HPDE6-E6E7 (cell line): Measurements from ENCODE around the gene SCARB1.

ENCODE experiments used
- DNase-seq: peaks from one replicate; pipeline ENCODE4 v3.0.0; 2011; ENCODE audit warnings: missing footprints; ENCODE audit errors: extremely low spot score

The SCARB1 gene

DNA sequence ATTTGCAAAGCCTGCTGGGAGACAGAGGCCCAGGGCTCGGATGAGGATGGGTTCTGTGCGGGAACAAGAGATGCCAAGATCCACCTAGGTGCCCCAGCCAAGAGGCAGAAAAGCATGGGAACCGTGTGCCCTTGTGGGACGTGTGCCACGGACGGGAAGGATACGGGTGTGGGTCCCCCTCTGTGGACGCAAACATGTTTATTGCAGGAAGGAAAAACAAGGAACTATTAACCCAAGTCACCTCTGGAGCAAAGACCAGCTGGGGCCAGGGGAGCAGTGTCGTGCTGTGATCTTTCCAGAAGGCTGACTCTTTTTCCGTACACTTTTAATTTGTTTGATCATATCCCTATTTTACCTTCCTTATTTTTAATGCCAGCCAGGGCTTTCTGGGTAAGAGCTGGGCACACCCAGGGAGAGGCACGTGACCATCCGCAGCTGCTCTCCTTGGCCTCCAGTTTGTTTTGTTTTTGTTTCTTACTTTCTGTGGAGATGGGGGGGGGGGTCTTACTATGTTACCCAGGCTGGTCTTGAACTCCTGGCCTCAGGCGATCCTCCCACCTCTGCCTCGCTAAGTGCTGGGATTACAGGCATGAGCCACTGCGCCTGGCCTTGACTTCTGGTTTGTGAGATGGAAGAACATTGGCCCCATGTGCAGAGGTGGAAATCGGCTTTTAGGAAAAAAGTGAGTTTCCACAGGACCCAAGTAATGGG lies 20.7 kb downstream of the SCARB1 start:
- DNase-seq = no peak

GRCh38 chr12:124842073-124842749 lies 21.5 kb downstream of the SCARB1 start:
- no peak for DNase-seq

DNA sequence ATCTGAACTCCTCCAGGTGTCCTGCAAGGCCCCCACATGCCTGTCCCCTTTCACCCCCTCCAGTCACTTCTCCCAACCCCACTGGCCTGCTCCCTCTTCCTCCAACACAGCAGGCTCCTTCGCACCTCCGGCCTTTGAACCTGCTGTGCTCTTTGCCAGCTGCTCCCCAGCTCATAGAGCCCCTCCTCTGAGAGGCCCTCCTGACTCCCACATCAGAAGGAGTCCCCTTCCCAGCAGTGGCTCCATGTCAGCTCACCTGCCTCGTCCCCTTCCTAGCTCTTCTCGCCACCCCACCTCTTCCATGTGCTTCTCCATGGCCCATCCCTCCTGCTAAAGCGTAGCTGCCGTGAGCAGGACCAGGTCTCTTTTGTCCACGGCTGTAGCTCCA lies 22.1 kb downstream of the SCARB1 start:
- no peak for DNase-seq

- peak; percentile 95 for DNase-seq
Observed at GRCh38 chr12:124837958-124838803, 25.5 kb downstream of the SCARB1 start.

- DNase-seq = no peak
Observed at GRCh38 chr12:124837249-124837897, 26.3 kb downstream of the SCARB1 start.

- DNase-seq = no peak
Observed at GRCh38 chr12:124836759-124837158, 26.9 kb downstream of the SCARB1 start.

DNA sequence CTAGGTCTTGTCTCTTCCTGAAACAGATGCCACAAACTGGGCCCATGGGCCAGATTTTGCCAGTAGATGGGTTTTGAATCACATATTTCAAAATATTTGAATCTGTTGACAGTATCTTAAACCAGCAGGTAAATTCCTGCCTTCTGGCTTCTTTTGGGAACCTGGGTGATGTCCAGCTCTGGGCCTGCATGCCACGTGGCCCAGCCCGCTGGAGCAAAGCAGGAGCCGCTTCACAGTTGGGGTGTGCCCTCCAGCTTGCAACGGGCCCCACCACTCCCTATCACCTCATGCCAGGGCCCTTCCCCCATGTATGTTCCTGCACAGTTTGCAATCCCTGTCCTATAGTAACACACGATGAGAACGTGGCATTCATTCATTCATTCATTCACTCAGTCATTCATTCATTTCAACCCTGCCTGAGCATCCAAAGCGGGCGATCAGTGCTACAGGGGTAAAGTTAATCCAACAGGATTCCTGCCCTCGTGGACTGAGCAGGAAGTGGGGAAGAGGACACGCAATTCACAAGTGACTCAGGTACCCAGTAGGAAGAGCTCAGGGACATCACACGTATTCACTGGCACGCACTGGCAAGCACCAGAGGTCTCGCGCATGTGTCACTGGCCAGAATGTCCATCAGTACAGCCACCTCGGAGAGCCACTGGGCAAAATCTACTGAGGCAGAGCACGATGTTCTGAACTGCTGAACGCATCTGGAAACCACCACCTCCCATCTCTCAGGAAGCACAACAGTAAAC lies 27.8 kb downstream of the SCARB1 start:
- no peak for DNase-seq

DNA sequence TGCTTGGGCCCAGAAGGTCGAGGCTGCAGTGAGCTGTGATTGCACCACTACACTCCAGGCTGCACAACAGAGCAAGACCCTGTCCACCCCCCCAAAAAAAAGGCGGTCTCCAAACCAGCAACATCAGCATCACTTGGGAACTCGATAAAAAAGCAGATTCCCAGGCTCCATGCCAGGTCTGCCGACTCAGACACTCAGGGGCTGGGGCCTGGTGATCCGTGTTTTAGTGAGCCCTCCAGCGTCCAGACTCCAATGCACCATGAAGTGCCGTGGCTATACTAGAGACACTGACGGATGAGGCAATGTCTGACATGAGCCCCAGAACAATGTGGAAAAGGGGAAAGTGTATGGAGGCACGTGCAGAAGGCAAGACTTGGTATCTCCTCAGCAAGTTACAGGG lies 28.8 kb downstream of the SCARB1 start:
- DNase-seq = no peak

DNA sequence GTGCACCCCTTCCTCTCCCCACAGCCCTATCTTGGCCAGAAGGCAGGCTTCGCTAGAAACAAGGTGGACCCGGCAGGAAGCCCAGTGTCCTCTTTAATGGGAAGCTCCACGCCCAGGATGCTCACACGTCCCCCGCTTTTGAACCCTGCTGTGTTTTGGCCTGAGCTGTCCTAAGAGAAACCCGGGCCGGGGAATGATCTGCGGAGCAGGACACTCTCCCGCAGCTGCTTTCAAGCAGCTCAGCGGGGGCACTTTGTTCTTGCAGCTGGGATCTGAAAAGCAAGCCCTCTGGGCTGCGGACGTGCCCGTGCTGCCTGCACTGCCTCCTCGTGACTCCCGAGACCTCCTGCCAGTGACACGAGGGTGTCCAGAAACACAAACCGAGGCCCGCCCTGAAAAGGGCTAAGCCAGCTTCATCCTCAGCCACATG lies 30.0 kb downstream of the SCARB1 start:
- no peak for DNase-seq

- no peak for DNase-seq
Observed at GRCh38 chr12:124832856-124833255, 30.8 kb downstream of the SCARB1 start.

GRCh38 chr12:124831590-124831989 lies 32.1 kb downstream of the SCARB1 start:
- no peak for DNase-seq

DNA sequence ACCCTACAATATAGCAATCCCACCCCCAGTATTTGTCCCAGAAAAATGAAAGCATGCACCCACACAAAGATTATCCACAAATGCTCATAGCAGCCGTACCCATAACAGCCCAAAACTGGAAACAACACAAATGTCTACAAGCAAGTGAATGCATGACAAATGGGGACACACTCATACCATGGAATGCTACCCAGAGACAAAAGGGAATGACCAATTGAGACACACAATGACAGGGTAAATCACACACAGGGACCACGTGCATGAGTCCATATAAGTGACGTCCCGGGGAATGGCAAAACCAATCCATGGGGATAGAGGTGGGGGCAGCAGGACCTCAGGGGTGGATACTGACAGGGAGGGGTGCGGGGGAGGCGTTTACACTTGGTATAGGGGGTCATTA lies 33.4 kb downstream of the SCARB1 start:
- no peak for DNase-seq

- no peak for DNase-seq
Observed at GRCh38 chr12:124829708-124830304, 33.9 kb downstream of the SCARB1 start.

DNA sequence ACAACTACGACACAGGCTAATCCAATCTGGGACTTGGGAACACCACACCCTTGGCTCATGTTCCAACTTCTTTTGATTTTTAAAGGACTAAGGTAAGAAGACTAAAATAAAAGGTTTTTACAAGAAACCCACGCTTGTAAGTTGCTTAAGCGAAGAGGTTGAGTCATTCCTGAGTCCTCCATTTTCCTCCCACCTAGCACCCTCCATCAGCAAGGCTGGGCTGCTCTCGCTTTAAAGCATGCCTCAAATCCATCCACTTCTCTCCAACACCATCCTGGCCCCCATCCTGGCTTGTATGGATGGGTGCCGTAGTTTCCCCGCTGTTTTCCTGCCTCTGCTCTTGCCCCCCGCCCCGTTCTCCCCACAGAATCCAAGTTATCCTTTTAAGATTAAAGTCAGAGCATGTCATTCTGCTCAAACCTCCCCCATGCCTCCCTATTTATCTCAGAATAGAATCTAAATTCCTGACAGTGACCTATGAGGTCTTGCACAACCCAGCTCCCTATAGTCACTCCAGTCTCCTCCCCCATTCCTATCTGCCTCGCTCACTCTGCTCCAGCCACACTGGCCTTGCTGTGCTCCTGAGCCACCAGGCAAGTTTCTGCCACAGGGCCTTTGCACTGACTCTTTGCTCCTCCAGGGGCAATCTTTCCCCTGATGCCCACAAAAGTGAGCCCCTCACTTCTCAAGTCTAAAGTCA lies 34.5 kb downstream of the SCARB1 start:
- DNase-seq = peak; percentile 91

DNA sequence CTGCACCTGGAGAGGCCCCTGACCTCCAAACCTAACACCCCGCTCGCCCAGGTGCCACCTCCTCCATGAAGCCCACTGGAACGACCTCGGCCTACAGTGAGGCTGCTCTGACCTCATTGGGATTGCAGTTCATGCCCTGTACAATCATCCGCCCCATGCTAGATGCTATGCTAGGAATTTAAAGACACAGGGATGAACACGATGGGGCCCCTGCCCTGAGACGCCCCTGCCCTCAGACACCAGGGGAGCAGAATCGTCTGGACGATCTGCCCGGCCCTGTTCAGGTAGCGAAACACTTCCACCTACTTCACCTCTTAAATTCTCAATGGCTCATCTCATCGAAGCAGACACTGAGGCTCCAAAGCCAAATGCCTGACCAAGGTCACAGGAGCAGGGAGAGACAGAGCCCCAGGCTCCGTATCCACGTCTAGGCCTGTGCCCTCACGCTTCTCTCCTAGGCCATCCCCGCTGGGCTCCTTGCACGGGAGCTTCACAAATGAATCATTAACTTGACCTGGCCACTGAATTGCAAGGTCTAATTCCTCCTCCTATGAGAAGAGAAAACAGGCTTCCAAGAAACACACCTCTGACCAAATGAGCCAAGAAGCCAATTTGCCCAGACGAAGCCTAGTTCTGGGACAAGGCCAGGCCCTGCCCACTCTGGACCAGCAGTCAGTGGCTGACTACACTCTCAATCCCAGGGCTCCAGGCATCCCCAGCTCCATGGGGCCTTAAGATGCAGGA lies 35.2 kb downstream of the SCARB1 start:
- peak; percentile 84 for DNase-seq

DNA sequence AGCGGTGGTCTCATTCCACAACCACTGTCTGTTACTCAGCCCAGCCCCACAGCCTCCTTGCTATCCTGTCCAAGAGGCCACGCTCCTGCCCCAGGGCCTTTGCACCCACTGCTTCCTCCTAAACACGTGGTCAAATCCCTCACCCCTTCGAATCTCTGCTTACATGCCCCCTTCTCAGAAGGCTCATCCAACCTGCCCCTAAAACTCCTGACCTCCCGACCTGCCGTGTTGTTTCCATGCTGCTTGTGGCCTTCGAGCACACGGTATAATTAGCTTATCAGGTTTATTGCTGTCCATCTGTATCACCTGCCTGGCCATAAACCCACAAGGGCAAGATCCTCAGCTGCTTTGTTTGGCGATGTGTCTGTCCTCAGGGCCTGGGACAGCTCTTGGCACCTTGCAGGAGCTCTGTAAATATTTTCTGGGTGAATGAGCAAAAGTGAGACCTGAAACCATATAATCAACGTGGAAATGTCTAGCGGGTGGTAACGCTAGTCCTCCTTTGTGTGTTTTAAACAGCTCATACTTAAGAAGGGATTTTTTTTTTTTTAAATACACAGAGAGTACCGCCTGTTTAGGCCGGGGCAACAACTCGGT lies 36.0 kb downstream of the SCARB1 start:
- DNase-seq = no peak

DNA sequence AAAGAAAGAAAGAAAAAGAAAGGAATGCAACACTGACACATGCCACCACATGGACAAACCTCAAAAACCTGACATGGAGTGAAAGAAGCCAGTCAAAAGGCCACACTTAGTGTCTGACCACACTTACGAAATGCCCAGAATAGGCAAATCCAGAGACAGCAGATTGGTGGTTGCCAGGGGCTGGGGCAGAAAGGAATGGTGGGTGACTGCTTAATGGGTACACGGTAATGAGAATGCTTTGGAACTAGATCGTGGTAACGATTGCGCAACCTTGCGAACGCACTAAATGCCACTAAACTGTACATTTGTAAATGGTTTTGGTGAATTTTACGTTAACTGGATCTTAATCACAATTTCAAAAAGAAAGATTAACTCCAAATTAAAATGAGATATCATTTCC lies 39.5 kb downstream of the SCARB1 start:
- DNase-seq = no peak

DNA sequence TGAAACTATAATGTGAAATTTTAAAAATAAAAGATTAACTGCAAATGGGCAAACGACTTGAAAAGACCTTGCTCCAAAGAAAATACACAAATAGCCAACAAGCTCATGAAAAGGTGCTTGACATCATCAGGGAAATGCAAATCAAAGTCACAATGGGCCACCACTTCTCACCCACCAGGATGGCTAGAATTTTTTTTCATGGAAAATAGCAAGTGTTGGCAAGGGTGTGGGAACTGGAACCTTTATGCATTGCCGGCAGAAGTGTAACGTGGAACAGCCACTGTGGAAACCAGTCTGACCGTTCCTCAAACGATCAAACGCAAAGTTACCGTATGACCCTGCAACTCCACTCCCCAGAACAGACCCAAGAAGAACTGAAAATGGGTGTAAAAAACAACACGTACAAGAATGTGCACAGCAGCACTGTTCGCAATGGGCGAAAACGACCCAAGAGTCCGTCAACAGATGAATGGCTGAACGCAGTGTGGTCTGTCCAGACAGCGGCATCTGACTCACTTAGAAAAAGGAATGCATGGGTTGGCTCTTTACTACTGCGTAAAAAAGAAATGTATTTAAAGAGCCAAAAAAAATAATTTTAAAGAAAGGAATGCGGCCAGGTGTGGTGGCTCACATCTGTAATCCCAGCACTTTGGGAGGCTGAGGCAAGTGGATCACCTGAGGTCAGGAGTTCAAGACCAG lies 40.2 kb downstream of the SCARB1 start:
- no peak for DNase-seq

GRCh38 chr12:124822218-124822617 lies 41.4 kb downstream of the SCARB1 start:
- no peak for DNase-seq
